ENCODE measurements around the gene DBN1.
"Not testable (repeated sequence)": the region's sequence is repeated elsewhere in the genome, so short reads cannot be mapped to it uniquely, and the experiment has no call there.

Gene DBN1

DNA sequence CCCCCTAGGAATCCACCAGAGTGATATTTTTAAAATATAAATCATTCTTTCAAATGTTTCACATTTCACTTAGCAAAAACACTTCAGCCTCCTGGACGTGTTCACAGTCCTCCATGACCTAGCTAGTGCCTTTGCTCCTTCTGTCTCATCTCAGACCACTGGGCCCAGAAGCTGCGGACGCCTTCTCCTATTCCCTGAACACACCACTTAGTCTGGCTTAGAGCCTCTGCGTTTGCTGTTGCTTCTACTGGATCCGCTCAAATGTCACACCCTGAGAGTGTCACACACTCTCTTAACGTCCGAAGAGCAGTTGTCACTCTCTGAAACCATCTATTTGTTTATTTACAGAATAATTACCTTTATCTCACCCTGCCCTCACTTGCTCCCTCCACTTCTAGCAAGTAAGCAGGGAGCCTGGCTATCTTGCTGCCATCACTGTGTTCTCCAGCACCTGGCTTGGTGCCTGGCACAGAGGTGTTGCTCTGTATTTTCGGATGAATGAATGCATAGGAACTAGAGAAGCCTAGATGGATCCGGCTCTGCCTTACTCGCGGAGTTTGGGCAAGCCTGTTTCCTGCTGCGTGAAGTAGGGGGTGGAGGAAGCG lies 48.1 kb downstream of the DBN1 start:
- H3K4me1 Mint-ChIP-seq: peaks cover 22% of the 10 kb centered on the region
- peaks cover 4% of the 10 kb centered on the region for H3K27me3 Mint-ChIP-seq (ENCODE audit: low read depth)
- H3K27ac Mint-ChIP-seq: peak overlapping the region; percentile 79 to 97 (median 96)
- H3K4me3 Mint-ChIP-seq: peak overlapping the region; percentile 88 to 90 (median 90)
- TF ChIP-seq, protein P1, sequence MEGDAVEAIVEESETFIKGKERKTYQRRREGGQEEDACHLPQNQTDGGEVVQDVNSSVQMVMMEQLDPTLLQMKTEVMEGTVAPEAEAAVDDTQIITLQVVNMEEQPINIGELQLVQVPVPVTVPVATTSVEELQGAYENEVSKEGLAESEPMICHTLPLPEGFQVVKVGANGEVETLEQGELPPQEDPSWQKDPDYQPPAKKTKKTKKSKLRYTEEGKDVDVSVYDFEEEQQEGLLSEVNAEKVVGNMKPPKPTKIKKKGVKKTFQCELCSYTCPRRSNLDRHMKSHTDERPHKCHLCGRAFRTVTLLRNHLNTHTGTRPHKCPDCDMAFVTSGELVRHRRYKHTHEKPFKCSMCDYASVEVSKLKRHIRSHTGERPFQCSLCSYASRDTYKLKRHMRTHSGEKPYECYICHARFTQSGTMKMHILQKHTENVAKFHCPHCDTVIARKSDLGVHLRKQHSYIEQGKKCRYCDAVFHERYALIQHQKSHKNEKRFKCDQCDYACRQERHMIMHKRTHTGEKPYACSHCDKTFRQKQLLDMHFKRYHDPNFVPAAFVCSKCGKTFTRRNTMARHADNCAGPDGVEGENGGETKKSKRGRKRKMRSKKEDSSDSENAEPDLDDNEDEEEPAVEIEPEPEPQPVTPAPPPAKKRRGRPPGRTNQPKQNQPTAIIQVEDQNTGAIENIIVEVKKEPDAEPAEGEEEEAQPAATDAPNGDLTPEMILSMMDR (IDR thresholded peaks at IDR 0.05; ENCODE audit: unreplicated experiment in 3 of 3): no peak
- H3K9me3 Mint-ChIP-seq: no peaks in the 10 kb centered on the region
- peaks cover under 1% of the 10 kb centered on the region for H3K36me3 Mint-ChIP-seq (ENCODE audit: low read depth)

DNA sequence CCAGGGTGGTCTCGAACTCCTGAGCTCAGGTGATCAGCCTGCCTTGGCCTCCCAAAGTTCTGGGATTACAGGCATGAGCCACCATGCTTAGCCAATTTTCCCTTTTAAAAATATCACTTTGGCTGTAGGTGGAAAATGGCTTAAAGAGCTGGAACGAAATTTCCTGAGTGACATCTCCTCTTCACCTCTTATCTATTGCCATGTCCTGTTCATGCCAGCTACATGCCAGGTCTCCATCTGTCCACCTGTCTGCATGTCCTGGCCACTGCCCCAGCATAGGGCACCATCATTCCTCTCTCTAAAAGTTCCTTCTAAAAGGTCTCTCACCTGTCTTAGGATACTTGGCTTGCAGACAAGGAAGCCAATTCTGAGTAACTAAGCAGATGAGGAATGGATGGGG lies 49.8 kb downstream of the DBN1 start:
- TF ChIP-seq, protein P1 (IDR thresholded peaks at IDR 0.05; ENCODE audit: unreplicated experiment in 3 of 3): no peak
- Mint-ChIP-seq H3K27ac (no peak overlapping the region), H3K4me1 (peaks cover 14% of the 10 kb centered on the region), H3K27me3 (ENCODE audit: low read depth) (peaks cover 10% of the 10 kb centered on the region), H3K4me3 (no peak overlapping the region), H3K36me3 (ENCODE audit: low read depth) (no peaks in the 10 kb centered on the region), H3K9me3 (no peaks in the 10 kb centered on the region)

DNA sequence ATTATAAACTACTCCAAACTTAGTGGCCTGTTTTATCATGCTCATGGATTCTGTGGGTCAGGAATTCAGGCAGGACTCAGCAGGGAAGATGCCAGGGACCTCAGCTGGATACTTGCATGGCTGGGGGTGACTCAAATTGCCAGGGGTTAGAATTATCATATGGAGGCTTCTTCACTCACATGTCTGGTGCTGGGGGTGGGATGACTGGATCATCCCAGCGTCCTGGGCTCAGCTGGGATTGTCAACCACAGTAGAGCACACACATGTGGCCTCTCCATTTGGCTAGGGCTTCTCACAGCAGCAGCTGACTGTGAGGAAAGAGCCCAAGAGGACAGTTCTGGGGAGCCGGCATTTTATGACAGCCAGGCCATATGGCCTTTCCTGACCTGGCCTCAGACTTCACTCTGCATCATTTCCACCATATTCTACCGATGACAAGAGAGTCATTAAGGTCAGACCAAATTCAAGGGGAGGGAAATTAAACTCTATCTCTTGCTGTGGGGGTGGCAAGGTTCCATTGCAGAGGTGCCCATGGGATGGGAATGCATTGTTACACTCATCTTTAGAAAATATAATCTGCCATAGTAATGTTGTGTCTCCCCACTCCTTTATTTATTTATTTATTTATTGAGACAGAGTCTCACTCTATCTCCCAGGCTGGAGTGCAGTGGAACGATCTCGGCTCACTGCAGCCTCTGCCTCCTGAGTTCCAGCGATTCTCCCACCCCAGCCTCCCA lies 52.2 kb downstream of the DBN1 start:
- no peak overlapping the region for H3K27ac Mint-ChIP-seq
- H3K27me3 Mint-ChIP-seq (ENCODE audit: low read depth): peaks cover 10% of the 10 kb centered on the region
- peaks cover 7% of the 10 kb centered on the region for H3K4me1 Mint-ChIP-seq

DNA sequence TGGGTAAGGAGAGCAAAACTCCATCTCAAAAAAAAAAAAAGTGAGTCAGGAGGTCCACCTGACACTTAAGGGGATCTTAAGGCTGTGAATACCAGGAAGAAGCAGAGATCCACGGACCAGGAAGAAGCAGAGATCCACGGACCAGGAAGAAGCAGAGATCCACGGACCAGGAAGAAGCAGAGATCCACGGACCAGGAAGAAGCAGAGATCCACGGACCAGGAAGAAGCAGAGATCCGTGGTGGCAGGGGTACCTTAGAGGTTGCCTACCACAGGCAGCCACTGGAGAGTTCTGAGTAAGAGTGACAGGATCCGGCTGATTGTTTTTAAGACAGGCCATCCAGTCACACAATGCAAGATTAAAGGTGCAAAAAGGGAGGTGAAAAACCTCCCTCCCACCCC lies 53.0 kb downstream of the DBN1 start:
- not testable (repeated sequence) for H3K27ac Mint-ChIP-seq; H3K27me3 Mint-ChIP-seq (ENCODE audit: low read depth); H3K9me3 Mint-ChIP-seq; H3K36me3 Mint-ChIP-seq (ENCODE audit: low read depth); H3K4me3 Mint-ChIP-seq; H3K4me1 Mint-ChIP-seq

More for the DNA sequence above, 52.2 kb downstream of the DBN1 start:
- TF ChIP-seq, protein P1 (IDR thresholded peaks at IDR 0.05; ENCODE audit: unreplicated experiment in 3 of 3): no peak
- Mint-ChIP-seq H3K4me3 (no peak overlapping the region), H3K9me3 (no peaks in the 10 kb centered on the region), H3K36me3 (ENCODE audit: low read depth) (no peaks in the 10 kb centered on the region)

DNA sequence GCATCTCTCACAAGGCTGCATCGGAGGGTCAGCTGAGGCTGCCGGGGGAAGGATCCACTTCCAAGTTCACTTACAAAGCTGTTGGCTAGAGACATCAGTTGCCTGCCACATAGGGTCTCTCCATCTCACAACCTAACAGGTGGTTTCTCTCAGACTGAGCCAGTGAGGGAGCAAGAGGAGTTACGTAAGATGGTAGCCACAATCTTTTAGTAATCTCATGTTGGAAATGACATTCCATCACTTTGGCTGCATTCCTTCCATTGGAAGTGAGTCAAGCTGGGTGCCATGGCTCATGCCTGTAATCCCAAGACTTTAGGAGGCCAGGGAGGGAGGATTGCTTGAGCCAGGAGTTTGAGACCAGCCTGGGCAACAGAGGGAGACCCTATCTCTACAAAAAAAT lies 54.4 kb downstream of the DBN1 start:
- Mint-ChIP-seq H3K27me3 (ENCODE audit: low read depth) (peaks cover 12% of the 10 kb centered on the region), H3K36me3 (ENCODE audit: low read depth) (no peaks in the 10 kb centered on the region), H3K4me3 (no peak overlapping the region), H3K9me3 (no peaks in the 10 kb centered on the region), H3K27ac (no peak overlapping the region), H3K4me1 (peaks cover 7% of the 10 kb centered on the region)
- TF ChIP-seq, protein P1 (IDR thresholded peaks at IDR 0.05; ENCODE audit: unreplicated experiment in 3 of 3): no peak

DNA sequence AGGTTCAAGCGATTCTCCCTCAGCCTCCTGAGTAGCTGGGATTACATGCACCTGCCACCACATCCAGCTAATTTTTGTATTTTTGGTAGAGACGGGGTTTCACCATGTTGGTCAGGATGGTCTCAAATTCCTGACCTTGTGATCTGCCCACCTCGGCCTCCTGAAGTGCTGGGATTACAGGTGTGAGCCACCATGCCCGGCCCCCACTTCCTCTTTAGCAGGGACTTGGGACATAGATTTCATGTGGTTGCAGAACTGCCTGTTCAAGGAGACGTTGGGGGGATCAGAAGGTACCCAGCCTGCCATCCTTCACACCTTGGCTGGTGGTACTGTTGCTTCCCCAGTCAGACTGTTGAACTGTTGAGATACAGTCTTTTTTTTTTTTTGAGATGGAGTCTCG lies 56.4 kb downstream of the DBN1 start:
- not testable (repeated sequence) for H3K4me3 Mint-ChIP-seq; H3K4me1 Mint-ChIP-seq; H3K36me3 Mint-ChIP-seq (ENCODE audit: low read depth); H3K27ac Mint-ChIP-seq; H3K9me3 Mint-ChIP-seq
- peaks cover 23% of the 10 kb centered on the region for H3K27me3 Mint-ChIP-seq (ENCODE audit: low read depth)

DNA sequence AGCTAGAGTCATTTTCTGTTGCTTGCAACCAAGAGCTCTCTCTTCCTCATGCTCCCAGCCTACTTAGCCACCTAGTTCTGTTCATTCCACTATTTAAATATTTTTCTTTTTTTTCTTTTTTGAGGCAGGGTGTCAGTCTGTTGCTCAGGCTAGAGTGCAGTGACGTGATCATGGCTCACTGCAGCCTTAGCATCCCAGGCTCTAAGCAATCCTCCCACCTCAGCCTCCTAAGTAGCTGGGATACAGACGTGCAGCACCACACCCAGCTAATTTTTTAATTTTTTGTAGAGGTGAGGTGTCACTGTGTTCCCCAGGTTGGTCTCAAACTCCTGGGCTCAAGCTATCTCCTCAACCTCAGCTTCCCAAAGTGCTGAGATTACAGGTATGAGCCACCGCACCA lies 59.0 kb downstream of the DBN1 start:
- Mint-ChIP-seq H3K36me3 (ENCODE audit: low read depth) (no peaks in the 10 kb centered on the region), H3K27me3 (ENCODE audit: low read depth) (peaks cover 22% of the 10 kb centered on the region), H3K4me3 (no peak overlapping the region), H3K4me1 (no peaks in the 10 kb centered on the region), H3K27ac (no peak overlapping the region), H3K9me3 (no peaks in the 10 kb centered on the region)
- TF ChIP-seq, protein P1 (IDR thresholded peaks at IDR 0.05; ENCODE audit: unreplicated experiment in 3 of 3): no peak
